Neural progenitor cell (in vitro differentiated cells): ENCODE results near the gene KAZN.

Experiments
- EZH2 ChIP-seq: fragments of 200-600 bp; sonication (generic); IDR thresholded peaks from 2 replicates; pipeline ENCODE4 v1.6.1; 2017; ENCODE audit warnings: antibody characterized with exemption, mild to moderate bottlenecking, moderate library complexity
- EZH2phosphoT487 ChIP-seq: fragments of 200-600 bp; sonication (generic); IDR thresholded peaks from 2 replicates; pipeline ENCODE4 v1.6.1; 2017; ENCODE audit warnings: antibody characterized with exemption

- TF ChIP-seq EZH2 (no peak), EZH2phosphoT487 (no peak)
Measured at GRCh38 chr1:14958249-14959058, 360.0 kb downstream of the KAZN start.
